Mesenteric fat pad (tissue), 1 donor: ENCODE results near the gene COMMD6. TPM values are rescaled to one million over a fixed set of nuclear protein-coding genes. Genes with fewer than 3 reads are reported as not detected.

Experiments
- DNase-seq: peaks from one replicate; pipeline ENCODE4 v3.0.0-alpha.2; 2020; ENCODE audit warnings: low spot score
- total RNA-seq: library from RNA; stranded (reverse); fragmentation: NEBNext Ultra II Directional; extraction: Animal tissue kit (Norgen Biotek cat#: 25700); gene quantifications from one replicate; pipeline ENCODE4 v1.2.1, GENCODE V29; 2021
- donor health status: DM: yes; HTN: yes; CAD: no.

Gene COMMD6
- total RNA-seq, 1 donor from 2014 or later = 133 TPM

- DNase-seq = no peak
These were observed 52.2 kb downstream of the COMMD6 start for GRCh38 chr13:75485286-75486062.

- DNase-seq = no peak
These were observed 54.9 kb downstream of the COMMD6 start for GRCh38 chr13:75482820-75483079.

- peak; percentile 94 for DNase-seq
These were observed 55.4 kb downstream of the COMMD6 start, which contains the start of gene TBC1D4 for GRCh38 chr13:75482070-75482819. TBC1D4 (minus strand) TSS chr13:75482169; CDS start chr13:75481767, 402 bp downstream.

- no peak for DNase-seq
These were observed 56.2 kb downstream of the COMMD6 start for GRCh38 chr13:75481176-75482069.

- no peak for DNase-seq
These were observed 56.9 kb downstream of the COMMD6 start for GRCh38 chr13:75480671-75481175.

- no peak for DNase-seq
These were observed 58.4 kb downstream of the COMMD6 start for GRCh38 chr13:75479102-75479740.

- no peak for DNase-seq
These were observed 59.0 kb downstream of the COMMD6 start for GRCh38 chr13:75478659-75479058.

Other genes with a start within 250 kb of the COMMD6 start
- 44.5 TPM for gene TBC1D4, start 55.7 kb downstream of the COMMD6 start, total RNA-seq
- gene UCHL3, start 11.9 kb upstream of the COMMD6 start, total RNA-seq = 38.8 TPM
- gene LMO7, start 98.5 kb upstream of the COMMD6 start, total RNA-seq = 8.2 TPM